ENCODE results near the gene PERCC1.

Gene PERCC1

GRCh38 chr16:1408171-1408837 lies 22.6 kb upstream of the PERCC1 start:
- DNase-seq: peak; percentile 91 to 95 (median 95)
- Histone ChIP-seq H3K27me3 (replicated peaks; ENCODE audit: control insufficient read depth, insufficient read depth, low read length, poor library complexity, severe bottlenecking) (no peaks in the 10 kb centered on the region), H3K27ac (ENCODE audit: insufficient read depth, low read length, poor library complexity, severe bottlenecking) (peak overlapping the region; percentile 28), H3K4me3 (ENCODE audit: insufficient read depth, low read depth, low read length, poor library complexity, severe bottlenecking) (peak overlapping the region; percentile 50), H3K36me3 (ENCODE audit: control insufficient read depth, insufficient read depth, low read length) (peaks cover 22% of the 10 kb centered on the region), H3K4me1 (ENCODE audit: control insufficient read depth, insufficient read depth, low read length, poor library complexity, severe bottlenecking) (peaks cover 11% of the 10 kb centered on the region), H3K9me3 (ENCODE audit: control insufficient read depth, low read length) (no peaks in the 10 kb centered on the region)

GRCh38 chr16:1412847-1413246 lies 18.0 kb upstream of the PERCC1 start:
- H3K27me3 ChIP-seq (replicated peaks; ENCODE audit: control insufficient read depth, insufficient read depth, low read length, poor library complexity, severe bottlenecking): no peaks in the 10 kb centered on the region
- no peaks in the 10 kb centered on the region for H3K9me3 ChIP-seq (ENCODE audit: control insufficient read depth, low read length)
- no peak for DNase-seq
- H3K4me1 ChIP-seq (ENCODE audit: control insufficient read depth, insufficient read depth, low read length, poor library complexity, severe bottlenecking): peaks cover 11% of the 10 kb centered on the region
- no peak overlapping the region for H3K27ac ChIP-seq (ENCODE audit: insufficient read depth, low read length, poor library complexity, severe bottlenecking)
- no peak overlapping the region for H3K4me3 ChIP-seq (ENCODE audit: insufficient read depth, low read depth, low read length, poor library complexity, severe bottlenecking)
- peaks cover 13% of the 10 kb centered on the region for H3K36me3 ChIP-seq (ENCODE audit: control insufficient read depth, insufficient read depth, low read length)

- Histone ChIP-seq H3K4me3 (ENCODE audit: insufficient read depth, low read depth, low read length, poor library complexity, severe bottlenecking) (peak overlapping the region; percentile 92), H3K4me1 (ENCODE audit: control insufficient read depth, insufficient read depth, low read length, poor library complexity, severe bottlenecking) (peaks cover 4% of the 10 kb centered on the region), H3K36me3 (ENCODE audit: control insufficient read depth, insufficient read depth, low read length) (peaks cover 13% of the 10 kb centered on the region), H3K9me3 (ENCODE audit: control insufficient read depth, low read length) (no peaks in the 10 kb centered on the region), H3K27ac (ENCODE audit: insufficient read depth, low read length, poor library complexity, severe bottlenecking) (peak overlapping the region; percentile 75), H3K27me3 (replicated peaks; ENCODE audit: control insufficient read depth, insufficient read depth, low read length, poor library complexity, severe bottlenecking) (no peaks in the 10 kb centered on the region)
- DNase-seq: peak; percentile 15 to 42 (median 31)
These were observed 17.0 kb upstream of the PERCC1 start for GRCh38 chr16:1413684-1414531.

GRCh38 chr16:1414532-1415260 lies 16.2 kb upstream of the PERCC1 start, which contains the start of gene UNKL:
Gene UNKL (minus strand): TSS chr16:1414704. CDS start chr16:1414691, 13 bp downstream.
- H3K4me1 ChIP-seq (ENCODE audit: control insufficient read depth, insufficient read depth, low read length, poor library complexity, severe bottlenecking): peaks cover 5% of the 10 kb centered on the region
- H3K4me3 ChIP-seq (ENCODE audit: insufficient read depth, low read depth, low read length, poor library complexity, severe bottlenecking): peak within 1 kb of the TSS; percentile 92
- H3K9me3 ChIP-seq (ENCODE audit: control insufficient read depth, low read length): no peaks in the 10 kb centered on the region
- no peaks in the 10 kb centered on the region for H3K27me3 ChIP-seq (replicated peaks; ENCODE audit: control insufficient read depth, insufficient read depth, low read length, poor library complexity, severe bottlenecking)
- peaks cover 13% of the 10 kb centered on the region for H3K36me3 ChIP-seq (ENCODE audit: control insufficient read depth, insufficient read depth, low read length)
- DNase-seq: peak; percentile 68 to 79 (median 78)
- peak within 1 kb of the TSS; percentile 75 for H3K27ac ChIP-seq (ENCODE audit: insufficient read depth, low read length, poor library complexity, severe bottlenecking)

GRCh38 chr16:1416521-1416941 lies 14.3 kb upstream of the PERCC1 start:
- no peak for DNase-seq
- Histone ChIP-seq H3K27me3 (replicated peaks; ENCODE audit: control insufficient read depth, insufficient read depth, low read length, poor library complexity, severe bottlenecking) (no peaks in the 10 kb centered on the region), H3K36me3 (ENCODE audit: control insufficient read depth, insufficient read depth, low read length) (peaks cover 8% of the 10 kb centered on the region), H3K27ac (ENCODE audit: insufficient read depth, low read length, poor library complexity, severe bottlenecking) (no peak overlapping the region), H3K9me3 (ENCODE audit: control insufficient read depth, low read length) (no peaks in the 10 kb centered on the region), H3K4me3 (ENCODE audit: insufficient read depth, low read depth, low read length, poor library complexity, severe bottlenecking) (no peak overlapping the region), H3K4me1 (ENCODE audit: control insufficient read depth, insufficient read depth, low read length, poor library complexity, severe bottlenecking) (peaks cover 17% of the 10 kb centered on the region)

GRCh38 chr16:1420111-1420539 lies 10.8 kb upstream of the PERCC1 start:
- DNase-seq: no peak
- Histone ChIP-seq H3K4me1 (ENCODE audit: control insufficient read depth, insufficient read depth, low read length, poor library complexity, severe bottlenecking) (peaks cover 13% of the 10 kb centered on the region), H3K9me3 (ENCODE audit: control insufficient read depth, low read length) (no peaks in the 10 kb centered on the region), H3K36me3 (ENCODE audit: control insufficient read depth, insufficient read depth, low read length) (no peaks in the 10 kb centered on the region), H3K27ac (ENCODE audit: insufficient read depth, low read length, poor library complexity, severe bottlenecking) (peak overlapping the region; percentile 80), H3K27me3 (replicated peaks; ENCODE audit: control insufficient read depth, insufficient read depth, low read length, poor library complexity, severe bottlenecking) (no peaks in the 10 kb centered on the region), H3K4me3 (ENCODE audit: insufficient read depth, low read depth, low read length, poor library complexity, severe bottlenecking) (peak overlapping the region; percentile 71)

- H3K36me3 ChIP-seq (ENCODE audit: control insufficient read depth, insufficient read depth, low read length): no peaks in the 10 kb centered on the region
- no peaks in the 10 kb centered on the region for H3K9me3 ChIP-seq (ENCODE audit: control insufficient read depth, low read length)
- DNase-seq: no peak
- peaks cover 13% of the 10 kb centered on the region for H3K4me1 ChIP-seq (ENCODE audit: control insufficient read depth, insufficient read depth, low read length, poor library complexity, severe bottlenecking)
- peak overlapping the region; percentile 80 for H3K27ac ChIP-seq (ENCODE audit: insufficient read depth, low read length, poor library complexity, severe bottlenecking)
- H3K27me3 ChIP-seq (replicated peaks; ENCODE audit: control insufficient read depth, insufficient read depth, low read length, poor library complexity, severe bottlenecking): no peaks in the 10 kb centered on the region
- no peak overlapping the region for H3K4me3 ChIP-seq (ENCODE audit: insufficient read depth, low read depth, low read length, poor library complexity, severe bottlenecking)
These were observed 8.8 kb upstream of the PERCC1 start for GRCh38 chr16:1422076-1422475.

GRCh38 chr16:1424028-1424427 lies 6.8 kb upstream of the PERCC1 start:
- no peaks in the 10 kb centered on the region for H3K36me3 ChIP-seq (ENCODE audit: control insufficient read depth, insufficient read depth, low read length)
- DNase-seq: no peak
- H3K4me3 ChIP-seq (ENCODE audit: insufficient read depth, low read depth, low read length, poor library complexity, severe bottlenecking): no peak overlapping the region
- H3K27ac ChIP-seq (ENCODE audit: insufficient read depth, low read length, poor library complexity, severe bottlenecking): no peak overlapping the region
- peaks cover 13% of the 10 kb centered on the region for H3K4me1 ChIP-seq (ENCODE audit: control insufficient read depth, insufficient read depth, low read length, poor library complexity, severe bottlenecking)
- no peaks in the 10 kb centered on the region for H3K9me3 ChIP-seq (ENCODE audit: control insufficient read depth, low read length)
- H3K27me3 ChIP-seq (replicated peaks; ENCODE audit: control insufficient read depth, insufficient read depth, low read length, poor library complexity, severe bottlenecking): no peaks in the 10 kb centered on the region

GRCh38 chr16:1425616-1426370 lies 5.1 kb upstream of the PERCC1 start:
- DNase-seq: no peak
- H3K27me3 ChIP-seq (replicated peaks; ENCODE audit: control insufficient read depth, insufficient read depth, low read length, poor library complexity, severe bottlenecking): no peaks in the 10 kb centered on the region
- no peaks in the 10 kb centered on the region for H3K9me3 ChIP-seq (ENCODE audit: control insufficient read depth, low read length)
- H3K27ac ChIP-seq (ENCODE audit: insufficient read depth, low read length, poor library complexity, severe bottlenecking): no peak overlapping the region
- no peaks in the 10 kb centered on the region for H3K36me3 ChIP-seq (ENCODE audit: control insufficient read depth, insufficient read depth, low read length)
- peaks cover 5% of the 10 kb centered on the region for H3K4me1 ChIP-seq (ENCODE audit: control insufficient read depth, insufficient read depth, low read length, poor library complexity, severe bottlenecking)
- H3K4me3 ChIP-seq (ENCODE audit: insufficient read depth, low read depth, low read length, poor library complexity, severe bottlenecking): no peak overlapping the region

All from effector memory CD4-positive, alpha-beta T cell (primary cell).